ENCODE data around the gene IKZF2. TPM values are rescaled to one million over a fixed set of nuclear protein-coding genes. Genes with fewer than 3 reads are reported as not detected.

Gene IKZF2
- total RNA-seq, 1 experiment from 2014 or later: 5.2 TPM

DNA sequence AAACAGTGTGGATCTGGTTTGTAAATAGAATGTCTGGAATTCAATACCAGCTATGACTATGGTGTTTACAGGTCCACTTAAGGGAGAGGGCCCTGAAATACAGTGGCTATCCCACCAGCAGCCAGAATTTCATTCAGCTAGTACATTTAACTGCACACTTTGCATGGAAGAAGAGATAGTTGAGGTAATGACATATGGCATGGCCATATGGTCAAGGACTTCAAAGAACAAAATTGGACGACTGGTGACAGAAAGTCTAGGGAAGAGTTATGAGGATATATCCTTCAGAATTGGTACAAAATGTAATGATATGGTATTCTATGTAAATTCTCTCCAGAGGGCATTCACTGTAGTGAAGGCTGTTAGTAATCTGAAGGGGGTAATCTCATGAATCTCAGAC, 105.0 kb downstream of the IKZF2 start:
- no peaks in the 10 kb centered on the region for H3K9me3 ChIP-seq (ENCODE audit: low read length)
- no peak overlapping the region for H2AFZ ChIP-seq (ENCODE audit: low read length)
- POLR2A ChIA-PET (ENCODE audit: unreplicated experiment): interaction anchor here (0.7 kb wide), 1 partner anchor 1671 kb away, joined by 3 read pairs; no protein-coding TSS in a partner anchor
- CTCF ChIA-PET: no interaction called here
- no peaks in the 10 kb centered on the region for H3K79me2 ChIP-seq (ENCODE audit: low read length)
- H3K36me3 ChIP-seq (ENCODE audit: low read depth, low read length): no peaks in the 10 kb centered on the region
- H3K27ac ChIP-seq (ENCODE audit: low read length): no peak overlapping the region
- DNase-seq (no peak), ATAC-seq (no peak)
- no peaks in the 10 kb centered on the region for H3K27me3 ChIP-seq (ENCODE audit: low read length)
- no peaks in the 10 kb centered on the region for H3K9me2 ChIP-seq (replicated peaks; ENCODE audit: low read length)
- H4K20me1 ChIP-seq (ENCODE audit: low read length): no peaks in the 10 kb centered on the region
- intact Hi-C loops (cut with micrococcal nuclease): no loop called here
- no peaks in the 10 kb centered on the region for H3F3A ChIP-seq (ENCODE audit: low read length, unreplicated experiment)
- no peak overlapping the region for H3K4me2 ChIP-seq (ENCODE audit: low read length)
- TF ChIP-seq EZH2phosphoT487 (IDR thresholded peaks at IDR 0.05; ENCODE audit: borderline replicate concordance, low read length) (no peak), EZH2 (IDR thresholded peaks at IDR 0.05; ENCODE audit: low read length, unreplicated experiment) (no peak), CTCF (conservative IDR thresholded peaks at IDR 0.05; ENCODE audit: low read depth, low read length) (no peak)
- no TSS peak for BruUV-seq (replicated peaks)
- no peak overlapping the region for H3K4me3 ChIP-seq (ENCODE audit: low read length)
- H3K9ac ChIP-seq (ENCODE audit: low read length): no peak overlapping the region
- H3K4me1 ChIP-seq (ENCODE audit: insufficient read depth, low read length): no peaks in the 10 kb centered on the region

- intact Hi-C loops (cut with micrococcal nuclease): no loop called here
- CTCF ChIA-PET: no interaction called here
- TF ChIP-seq CTCF (conservative IDR thresholded peaks at IDR 0.05; ENCODE audit: low read depth, low read length) (no peak), EZH2 (IDR thresholded peaks at IDR 0.05; ENCODE audit: low read length, unreplicated experiment) (no peak), EZH2phosphoT487 (IDR thresholded peaks at IDR 0.05; ENCODE audit: borderline replicate concordance, low read length) (no peak)
Observed at GRCh38 chr2:213043566-213043965, 107.8 kb downstream of the IKZF2 start.

DNA sequence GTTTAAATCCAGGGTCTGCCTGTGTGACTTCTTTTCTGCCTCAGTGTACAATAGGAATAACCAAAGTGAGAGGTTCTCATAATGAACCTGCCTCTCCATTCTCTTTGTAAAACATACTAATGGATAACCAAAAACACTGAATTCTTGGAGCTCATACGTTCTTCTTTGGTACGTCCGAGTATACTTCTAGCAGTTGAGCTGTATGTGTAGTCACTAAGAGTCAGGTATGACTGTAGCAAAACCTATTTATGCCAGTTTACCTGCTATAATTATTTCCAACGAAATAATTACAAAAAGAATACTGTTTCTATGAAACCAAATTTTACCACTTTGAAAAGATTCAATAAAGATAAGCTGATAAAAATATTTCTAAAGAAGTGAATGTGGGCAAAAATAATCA, 109.2 kb downstream of the IKZF2 start:
- Histone ChIP-seq H3K36me3 (ENCODE audit: low read depth, low read length) (no peaks in the 10 kb centered on the region), H3K4me3 (ENCODE audit: low read length) (no peak overlapping the region), H4K20me1 (ENCODE audit: low read length) (no peaks in the 10 kb centered on the region), H3K9ac (ENCODE audit: low read length) (no peak overlapping the region), H3K9me2 (replicated peaks; ENCODE audit: low read length) (no peaks in the 10 kb centered on the region), H3K9me3 (ENCODE audit: low read length) (no peaks in the 10 kb centered on the region), H2AFZ (ENCODE audit: low read length) (no peak overlapping the region), H3K27ac (ENCODE audit: low read length) (no peak overlapping the region), H3K27me3 (ENCODE audit: low read length) (no peaks in the 10 kb centered on the region), H3K4me1 (ENCODE audit: insufficient read depth, low read length) (no peaks in the 10 kb centered on the region; the same call in 1 of the 2 replicates), H3F3A (ENCODE audit: low read length, unreplicated experiment) (no peaks in the 10 kb centered on the region), H3K79me2 (ENCODE audit: low read length) (no peaks in the 10 kb centered on the region), H3K4me2 (ENCODE audit: low read length) (no peak overlapping the region)
- ChIA-PET POLR2A (ENCODE audit: unreplicated experiment) (no interaction called here), CTCF (no interaction called here)
- BruUV-seq (replicated peaks): no TSS peak
- DNase-seq: no peak
- no peak for ATAC-seq
- TF ChIP-seq CTCF (conservative IDR thresholded peaks at IDR 0.05; ENCODE audit: low read depth, low read length) (no peak), EZH2phosphoT487 (IDR thresholded peaks at IDR 0.05; ENCODE audit: borderline replicate concordance, low read length) (no peak), EZH2 (IDR thresholded peaks at IDR 0.05; ENCODE audit: low read length, unreplicated experiment) (no peak)
- intact Hi-C loops (cut with micrococcal nuclease): no loop called here

More at GRCh38 chr2:213043566-213043965, 107.8 kb downstream of the IKZF2 start:
- no peaks in the 10 kb centered on the region for H3K9me3 ChIP-seq (ENCODE audit: low read length)
- H3K79me2 ChIP-seq (ENCODE audit: low read length): no peaks in the 10 kb centered on the region
- no peaks in the 10 kb centered on the region for H4K20me1 ChIP-seq (ENCODE audit: low read length)
- H3K9me2 ChIP-seq (replicated peaks; ENCODE audit: low read length): no peaks in the 10 kb centered on the region
- no peak overlapping the region for H3K9ac ChIP-seq (ENCODE audit: low read length)
- DNase-seq (no peak), ATAC-seq (no peak)
- H3K27ac ChIP-seq (ENCODE audit: low read length): no peak overlapping the region
- H3K4me3 ChIP-seq (ENCODE audit: low read length): no peak overlapping the region
- no peaks in the 10 kb centered on the region for H3K36me3 ChIP-seq (ENCODE audit: low read depth, low read length)
- no peaks in the 10 kb centered on the region for H3F3A ChIP-seq (ENCODE audit: low read length, unreplicated experiment)
- POLR2A ChIA-PET (ENCODE audit: unreplicated experiment): no interaction called here
- H3K4me2 ChIP-seq (ENCODE audit: low read length): no peak overlapping the region
- no peaks in the 10 kb centered on the region; the same call in 1 of the 2 replicates for H3K4me1 ChIP-seq (ENCODE audit: insufficient read depth, low read length)
- H3K27me3 ChIP-seq (ENCODE audit: low read length): no peaks in the 10 kb centered on the region
- no peak overlapping the region for H2AFZ ChIP-seq (ENCODE audit: low read length)
- no TSS peak for BruUV-seq (replicated peaks)

Measured in PC-3 (cell line).